ENCODE results near the gene CNTNAP2. TPM values are rescaled to one million over a fixed set of nuclear protein-coding genes. Genes with fewer than 3 reads are reported as not detected.

CNTNAP2 gene
- total RNA-seq, 1 experiment from 2014 or later: 60.0 TPM

GRCh38 chr7:148129023-148129422 is 2012.4 kb downstream of the CNTNAP2 start:
- Histone ChIP-seq H3K27me3 (replicated peaks; ENCODE audit: insufficient read depth, low read depth, low read length, poor library complexity) (no peaks in the 10 kb centered on the region), H3K9me3 (ENCODE audit: low read depth, low read length, poor library complexity, severe bottlenecking) (no peaks in the 10 kb centered on the region), H3K4me3 (ENCODE audit: low read depth, low read length, poor library complexity, severe bottlenecking) (no peak overlapping the region), H3K36me3 (ENCODE audit: insufficient read depth, low read length, poor library complexity, severe bottlenecking) (no peaks in the 10 kb centered on the region), H3K27ac (ENCODE audit: low read depth, low read length, poor library complexity, severe bottlenecking) (no peak overlapping the region), H3K4me1 (ENCODE audit: insufficient read depth, low read length, poor library complexity, severe bottlenecking) (peaks cover 13% of the 10 kb centered on the region)
- CTCF ChIA-PET: no interaction called here
- POLR2A ChIA-PET (ENCODE audit: low non-redundant PET): interaction anchor here (0.6 kb wide), 1 partner anchor 98 kb away, joined by 6 read pairs; no protein-coding TSS in a partner anchor
- BruUV-seq (replicated peaks): no TSS peak
- intact Hi-C loops (cut with micrococcal nuclease; ENCODE audit: unreplicated experiment): no loop called here
- TF ChIP-seq CTCF (conservative IDR thresholded peaks at IDR 0.05; ENCODE audit: low read depth, low read length): no peak
- no peak for DNase-seq (ENCODE audit: low spot score)

- intact Hi-C loops (cut with micrococcal nuclease; ENCODE audit: unreplicated experiment): no loop called here
- ChIA-PET CTCF (no interaction called here), POLR2A (ENCODE audit: low non-redundant PET) (no interaction called here)
- H3K27ac ChIP-seq (ENCODE audit: low read depth, low read length, poor library complexity, severe bottlenecking): no peak overlapping the region
- peaks cover 30% of the 10 kb centered on the region for H3K4me1 ChIP-seq (ENCODE audit: insufficient read depth, low read length, poor library complexity, severe bottlenecking)
- H3K4me3 ChIP-seq (ENCODE audit: low read depth, low read length, poor library complexity, severe bottlenecking): no peak overlapping the region
- H3K27me3 ChIP-seq (replicated peaks; ENCODE audit: insufficient read depth, low read depth, low read length, poor library complexity): no peaks in the 10 kb centered on the region
- BruUV-seq (replicated peaks): no TSS peak
- no peaks in the 10 kb centered on the region for H3K36me3 ChIP-seq (ENCODE audit: insufficient read depth, low read length, poor library complexity, severe bottlenecking)
- DNase-seq (ENCODE audit: low spot score): no peak
- no peak for TF ChIP-seq EZH2 (IDR thresholded peaks at IDR 0.05; ENCODE audit: borderline replicate concordance, low read depth, low read length, poor library complexity, severe bottlenecking)
- TF ChIP-seq CTCF (conservative IDR thresholded peaks at IDR 0.05; ENCODE audit: low read depth, low read length): no peak
- peaks cover 6% of the 10 kb centered on the region for H3K9me3 ChIP-seq (ENCODE audit: low read depth, low read length, poor library complexity, severe bottlenecking)
Measured at GRCh38 chr7:148135116-148135515, 2018.5 kb downstream of the CNTNAP2 start.

- CTCF ChIA-PET: no interaction called here
- Histone ChIP-seq H3K27me3 (replicated peaks; ENCODE audit: insufficient read depth, low read depth, low read length, poor library complexity) (no peaks in the 10 kb centered on the region), H3K4me1 (ENCODE audit: insufficient read depth, low read length, poor library complexity, severe bottlenecking) (peaks cover 30% of the 10 kb centered on the region), H3K27ac (ENCODE audit: low read depth, low read length, poor library complexity, severe bottlenecking) (no peak overlapping the region), H3K4me3 (ENCODE audit: low read depth, low read length, poor library complexity, severe bottlenecking) (no peak overlapping the region), H3K9me3 (ENCODE audit: low read depth, low read length, poor library complexity, severe bottlenecking) (peaks cover 8% of the 10 kb centered on the region), H3K36me3 (ENCODE audit: insufficient read depth, low read length, poor library complexity, severe bottlenecking) (no peaks in the 10 kb centered on the region)
- DNase-seq (ENCODE audit: low spot score): no peak
- TF ChIP-seq CTCF (conservative IDR thresholded peaks at IDR 0.05; ENCODE audit: low read depth, low read length) (no peak), EZH2 (IDR thresholded peaks at IDR 0.05; ENCODE audit: borderline replicate concordance, low read depth, low read length, poor library complexity, severe bottlenecking) (no peak)
- BruUV-seq (replicated peaks): no TSS peak
- intact Hi-C loops (cut with micrococcal nuclease; ENCODE audit: unreplicated experiment): no loop called here
- POLR2A ChIA-PET (ENCODE audit: low non-redundant PET): no interaction called here
Measured at GRCh38 chr7:148135997-148136396, 2019.4 kb downstream of the CNTNAP2 start.
